Suprapubic skin (tissue), 4 donors: Measurements from ENCODE around the gene RASL10B. TPM values are rescaled to one million over a fixed set of nuclear protein-coding genes. Genes with fewer than 3 reads are reported as not detected.

Source experiments
- DNase-seq, 2 donors: peaks; one replicate each; pipeline ENCODE4 v3.0.0-alpha.2; 2019; ENCODE audit warnings: low spot score in 2 of 2
- H3K27ac ChIP-seq: fragments of 200-600 bp; sonication (generic); one replicate; pipeline ENCODE4 v1.5.1; 2019
- H3K27me3 ChIP-seq: fragments of 200-600 bp; sonication (generic); one replicate; pipeline ENCODE4 v1.5.1; 2019
- H3K36me3 ChIP-seq: fragments of 200-600 bp; sonication (generic); one replicate; pipeline ENCODE4 v1.5.1; 2019
- H3K4me1 ChIP-seq: fragments of 200-600 bp; sonication (generic); one replicate; pipeline ENCODE4 v1.5.1; 2019
- H3K4me3 ChIP-seq: fragments of 200-600 bp; sonication (generic); one replicate; pipeline ENCODE4 v1.5.1; 2019; ENCODE audit warnings: mild to moderate bottlenecking
- H3K9me3 ChIP-seq: fragments of 200-600 bp; sonication (generic); one replicate; pipeline ENCODE4 v1.5.1; 2019
- CTCF ChIP-seq, 2 donors: fragments of 200-600 bp in 1 of 2; fragments of 450-650 bp in 1 of 2; sonication (generic) in 1 of 2; IDR thresholded peaks; one replicate each; pipeline ENCODE4 v1.5.1; 2016 to 2019; ENCODE audit warnings: antibody characterized with exemption in 2 of 2, mild to moderate bottlenecking in 1 of 2, moderate library complexity in 1 of 2
- EP300 ChIP-seq: sonication (generic); formaldehyde crosslinking; IDR thresholded peaks from one replicate; pipeline ENCODE4 v1.6.1; 2017; ENCODE audit warnings: antibody characterized with exemption
- POLR2A ChIP-seq, 2 donors: fragments of 450-650 bp; IDR thresholded peaks; one replicate each; pipeline ENCODE4 v1.6.1; 2017; ENCODE audit warnings: antibody characterized with exemption in 2 of 2, mild to moderate bottlenecking in 2 of 2, moderate library complexity in 2 of 2
- POLR2AphosphoS5 ChIP-seq, 3 donors: sonication (generic); formaldehyde crosslinking; IDR thresholded peaks; one replicate each; pipeline ENCODE4 v1.6.1; 2017; ENCODE audit warnings: antibody characterized with exemption in 3 of 3
- WGBS: methylation state at CpG from one replicate; pipeline ENCODE4 v1.1.5; 2018; 5-methylcytosine and 5-hydroxymethylcytosine counted together
- total RNA-seq, 4 donors: library from RNA; depleted of rRNA; stranded (reverse); fragments of >200 nt; gene quantifications; one replicate each; pipeline ENCODE4 v1.1.0, GENCODE V29; 2016

Gene RASL10B
- total RNA-seq, 4 donors from 2014 or later: 0.94 to 2.5 (median 1.9) TPM

GRCh38 chr17:35752945-35753764, 21.7 kb downstream of the RASL10B start, which contains the start of gene GAS2L2:
Gene GAS2L2 (minus strand): TSS chr17:35753239. CDS start chr17:35752850, 389 bp downstream.
- no peak within 1 kb of the TSS for H3K4me3 ChIP-seq
- peaks cover 37% of the 10 kb centered on the region for H3K4me1 ChIP-seq
- 33% methylated on average over 9 of the region's 9 CpGs for WGBS
- DNase-seq: no peak
- no peaks in the 10 kb centered on the region for H3K9me3 ChIP-seq
- H3K27me3 ChIP-seq: peaks cover 26% of the 10 kb centered on the region
- no peak within 1 kb of the TSS for H3K27ac ChIP-seq
- no peak for TF ChIP-seq POLR2AphosphoS5 (IDR thresholded peaks at IDR 0.05)
- no peak for TF ChIP-seq POLR2A (IDR thresholded peaks at IDR 0.05)
- no peaks in the 10 kb centered on the region for H3K36me3 ChIP-seq

GRCh38 chr17:35757243-35757642, 25.8 kb downstream of the RASL10B start:
- H3K4me1 ChIP-seq: peaks cover 7% of the 10 kb centered on the region
- H3K36me3 ChIP-seq: no peaks in the 10 kb centered on the region
- no peak for TF ChIP-seq POLR2AphosphoS5 (IDR thresholded peaks at IDR 0.05)
- no peak for TF ChIP-seq POLR2A (IDR thresholded peaks at IDR 0.05)
- no peak for TF ChIP-seq EP300
- TF ChIP-seq CTCF (IDR thresholded peaks at IDR 0.05): no peak
- H3K4me3 ChIP-seq: no peak overlapping the region
- no peak overlapping the region for H3K27ac ChIP-seq
- no peaks in the 10 kb centered on the region for H3K27me3 ChIP-seq
- DNase-seq: no peak
- no peaks in the 10 kb centered on the region for H3K9me3 ChIP-seq

GRCh38 chr17:35760587-35760986, 29.1 kb downstream of the RASL10B start, which contains the start of gene C17orf50:
Gene C17orf50 (plus strand): TSS chr17:35760887. CDS start chr17:35760942, 55 bp downstream.
- WGBS: 89% methylated on average over 1 of the region's 1 CpG
- DNase-seq: no peak
- TF ChIP-seq CTCF (IDR thresholded peaks at IDR 0.05): no peak
- no peak for TF ChIP-seq POLR2AphosphoS5 (IDR thresholded peaks at IDR 0.05)
- no peak for TF ChIP-seq EP300
- TF ChIP-seq POLR2A (IDR thresholded peaks at IDR 0.05): no peak
- Histone ChIP-seq H3K36me3 (no peaks in the 10 kb centered on the region), H3K9me3 (no peaks in the 10 kb centered on the region), H3K4me3 (no peak within 1 kb of the TSS), H3K27ac (no peak within 1 kb of the TSS), H3K4me1 (peaks cover 12% of the 10 kb centered on the region), H3K27me3 (no peaks in the 10 kb centered on the region)

- no peak overlapping the region for H3K27ac ChIP-seq
- no peaks in the 10 kb centered on the region for H3K36me3 ChIP-seq
- no peak for DNase-seq
- H3K9me3 ChIP-seq: no peaks in the 10 kb centered on the region
- 75% methylated on average over 5 of the region's 5 CpGs for WGBS
- H3K4me1 ChIP-seq: peaks cover 12% of the 10 kb centered on the region
- no peaks in the 10 kb centered on the region for H3K27me3 ChIP-seq
- H3K4me3 ChIP-seq: no peak overlapping the region
- no peak for TF ChIP-seq EP300
- no peak for TF ChIP-seq POLR2A (IDR thresholded peaks at IDR 0.05)
- TF ChIP-seq CTCF (IDR thresholded peaks at IDR 0.05): no peak
- no peak for TF ChIP-seq POLR2AphosphoS5 (IDR thresholded peaks at IDR 0.05)
These were observed 30.2 kb downstream of the RASL10B start for GRCh38 chr17:35761601-35762000.

GRCh38 chr17:35763767-35764122, 32.3 kb downstream of the RASL10B start:
- H3K4me1 ChIP-seq: peaks cover 12% of the 10 kb centered on the region
- DNase-seq: no peak
- 32% methylated on average over 17 of the region's 17 CpGs for WGBS
- no peaks in the 10 kb centered on the region for H3K27me3 ChIP-seq
- peak overlapping the region; percentile 56 for H3K4me3 ChIP-seq
- H3K27ac ChIP-seq: no peak overlapping the region
- no peaks in the 10 kb centered on the region for H3K9me3 ChIP-seq
- TF ChIP-seq EP300 (no peak), POLR2A (IDR thresholded peaks at IDR 0.05) (no peak), CTCF (IDR thresholded peaks at IDR 0.05) (no peak), POLR2AphosphoS5 (IDR thresholded peaks at IDR 0.05) (no peak)
- no peaks in the 10 kb centered on the region for H3K36me3 ChIP-seq
